SK-N-SH treated with all-trans-retinoic acid at 6 μM for 48 hours (cell line): ENCODE data around the gene IKZF1.

Source experiments
- ATAC-seq: fragments of 200-7000 bp; cut with Tn5 transposase; 3 replicates; pipeline ENCODE4 v1.9.1; 2020; ENCODE audit warnings: mild to moderate bottlenecking, moderate library complexity
- ARNTL ChIP-seq: fragments of 450-650 bp; formaldehyde crosslinking; IDR thresholded peaks from 2 replicates; pipeline ENCODE4 v1.5.0; 2020; ENCODE audit warnings: low read depth, mild to moderate bottlenecking, moderate library complexity, borderline replicate concordance
- CSDC2 ChIP-seq: fragments of 250-450 bp; sonication (Bioruptor Pico); IDR thresholded peaks from 2 replicates; pipeline ENCODE4 v1.5.0; 2020; ENCODE audit warnings: mild to moderate bottlenecking, moderate library complexity
- GLIS3 ChIP-seq: fragments of 250-450 bp; sonication (Bioruptor Pico); IDR thresholded peaks from 2 replicates; pipeline ENCODE4 v1.5.0; 2020; ENCODE audit warnings: mild to moderate bottlenecking, moderate library complexity
- OSR1 ChIP-seq: fragments of 250-450 bp; sonication (Bioruptor Pico); IDR thresholded peaks from 2 replicates; pipeline ENCODE4 v1.8.0; 2022; ENCODE audit warnings: moderate library complexity, mild to moderate bottlenecking, inconsistent platforms
- PATZ1 ChIP-seq: fragments of 250-450 bp; sonication (Bioruptor Pico); IDR thresholded peaks from 2 replicates; pipeline ENCODE4 v1.8.0; 2020; ENCODE audit warnings: mild to moderate bottlenecking, moderate library complexity, borderline replicate concordance
- POU6F1 ChIP-seq: fragments of 250-450 bp; sonication (Bioruptor Pico); IDR thresholded peaks from 2 replicates; pipeline ENCODE4 v1.8.0; 2021; ENCODE audit warnings: low read depth, mild to moderate bottlenecking, moderate library complexity, borderline replicate concordance
- PPARA ChIP-seq: fragments of 250-450 bp; sonication (Bioruptor Pico); IDR thresholded peaks from 2 replicates; pipeline ENCODE4 v1.5.0; 2020; ENCODE audit warnings: mild to moderate bottlenecking, borderline replicate concordance
- RARB ChIP-seq: fragments of 250-450 bp; sonication (Bioruptor Pico); IDR thresholded peaks from 2 replicates; pipeline ENCODE4 v1.8.0; 2021; ENCODE audit warnings: mild to moderate bottlenecking, moderate library complexity
- SNAI2 ChIP-seq: fragments of 250-450 bp; sonication (Bioruptor Pico); IDR thresholded peaks from 2 replicates; pipeline ENCODE4 v1.5.0; 2020; ENCODE audit warnings: mild to moderate bottlenecking, moderate library complexity
- TCF4 ChIP-seq: fragments of 250-450 bp; sonication (Bioruptor Pico); IDR thresholded peaks from 2 replicates; pipeline ENCODE4 v1.8.0; 2021; ENCODE audit warnings: mild to moderate bottlenecking, moderate library complexity, borderline replicate concordance
- ZC3H10 ChIP-seq: fragments of 250-450 bp; sonication (Bioruptor Pico); IDR thresholded peaks from 2 replicates; pipeline ENCODE4 v1.5.1; 2021; ENCODE audit warnings: mild to moderate bottlenecking, moderate library complexity
- ZFP3 ChIP-seq: fragments of 250-450 bp; sonication (Bioruptor Pico); IDR thresholded peaks from 2 replicates; pipeline ENCODE4 v1.5.0; 2020; ENCODE audit warnings: mild to moderate bottlenecking, moderate library complexity
- ZFP30 ChIP-seq: fragments of 450-650 bp; formaldehyde crosslinking; IDR thresholded peaks from 2 replicates; pipeline ENCODE4 v1.5.0; 2022; ENCODE audit warnings: mild to moderate bottlenecking, moderate library complexity
- ZNF565 ChIP-seq: fragments of 450-650 bp; formaldehyde crosslinking; conservative IDR thresholded peaks from 2 replicates; pipeline ENCODE4 v1.5.0; 2020; ENCODE audit warnings: low read depth, mild to moderate bottlenecking, moderate library complexity
- ZNF70 ChIP-seq: fragments of 450-650 bp; formaldehyde crosslinking; IDR thresholded peaks from 2 replicates; pipeline ENCODE4 v1.5.0; 2020; ENCODE audit warnings: mild to moderate bottlenecking, moderate library complexity
- ZNF8 ChIP-seq: fragments of 450-650 bp; formaldehyde crosslinking; IDR thresholded peaks from 2 replicates; pipeline ENCODE4 v1.5.0; 2020; ENCODE audit warnings: mild to moderate bottlenecking, moderate library complexity
- TF ChIP-seq, protein P1 (sequence below): fragments of 250-450 bp; sonication (Bioruptor Pico); IDR thresholded peaks from 2 replicates; pipeline ENCODE4 v1.5.1; 2021; ENCODE audit warnings: mild to moderate bottlenecking, moderate library complexity
- TF ChIP-seq, protein P2 (sequence below): fragments of 250-450 bp; sonication (Bioruptor Pico); IDR thresholded peaks from 2 replicates; pipeline ENCODE4 v1.5.1; 2020; ENCODE audit warnings: low read depth, mild to moderate bottlenecking, moderate library complexity

Gene IKZF1

DNA sequence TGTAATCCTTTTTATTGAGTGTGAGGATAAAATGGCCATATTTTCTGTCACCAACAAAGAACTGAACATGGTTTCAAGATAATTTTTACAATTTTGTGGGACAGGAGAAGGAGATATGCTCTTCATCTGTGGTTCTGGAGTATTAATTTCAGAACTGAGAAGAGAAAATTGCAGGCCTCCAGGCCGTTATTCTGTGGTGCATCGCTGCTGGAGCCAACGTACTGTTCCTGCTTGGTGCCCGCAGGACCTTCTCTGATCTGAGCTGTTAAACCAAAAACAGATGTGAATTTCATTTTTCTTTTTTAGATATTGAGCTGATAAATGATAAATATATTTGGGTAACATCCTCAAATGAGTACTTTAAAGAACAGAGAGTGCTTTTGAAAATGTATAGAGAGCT, 63.9 kb downstream of the IKZF1 start:
- no peak for ATAC-seq
- TF ChIP-seq GLIS3 (CRISPR knock-in tag) (no peak), ARNTL (no peak), CSDC2 (CRISPR knock-in tag) (no peak), ZFP3 (CRISPR knock-in tag) (no peak), PATZ1 (CRISPR knock-in tag) (no peak), TCF4 (CRISPR knock-in tag) (no peak), POU6F1 (CRISPR knock-in tag) (no peak)
- TF ChIP-seq, protein P1, sequence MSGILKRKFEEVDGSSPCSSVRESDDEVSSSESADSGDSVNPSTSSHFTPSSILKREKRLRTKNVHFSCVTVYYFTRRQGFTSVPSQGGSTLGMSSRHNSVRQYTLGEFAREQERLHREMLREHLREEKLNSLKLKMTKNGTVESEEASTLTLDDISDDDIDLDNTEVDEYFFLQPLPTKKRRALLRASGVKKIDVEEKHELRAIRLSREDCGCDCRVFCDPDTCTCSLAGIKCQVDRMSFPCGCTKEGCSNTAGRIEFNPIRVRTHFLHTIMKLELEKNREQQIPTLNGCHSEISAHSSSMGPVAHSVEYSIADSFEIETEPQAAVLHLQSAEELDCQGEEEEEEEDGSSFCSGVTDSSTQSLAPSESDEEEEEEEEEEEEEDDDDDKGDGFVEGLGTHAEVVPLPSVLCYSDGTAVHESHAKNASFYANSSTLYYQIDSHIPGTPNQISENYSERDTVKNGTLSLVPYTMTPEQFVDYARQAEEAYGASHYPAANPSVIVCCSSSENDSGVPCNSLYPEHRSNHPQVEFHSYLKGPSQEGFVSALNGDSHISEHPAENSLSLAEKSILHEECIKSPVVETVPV (CRISPR knock-in tag), result no peak

GRCh38 chr7:50369143-50370026, 64.9 kb downstream of the IKZF1 start:
- TF ChIP-seq OSR1 (CRISPR knock-in tag), result no peak
- no peak for TF ChIP-seq ZC3H10
- no peak for TF ChIP-seq ZNF565 (CRISPR knock-in tag)
- no peak for TF ChIP-seq RARB
- no peak for TF ChIP-seq POU6F1 (CRISPR knock-in tag)
- ATAC-seq, result no peak

GRCh38 chr7:50370884-50371283, 66.4 kb downstream of the IKZF1 start:
- TF ChIP-seq ZC3H10, result no peak
- TF ChIP-seq PPARA (CRISPR knock-in tag), result no peak
- TF ChIP-seq, protein P2, sequence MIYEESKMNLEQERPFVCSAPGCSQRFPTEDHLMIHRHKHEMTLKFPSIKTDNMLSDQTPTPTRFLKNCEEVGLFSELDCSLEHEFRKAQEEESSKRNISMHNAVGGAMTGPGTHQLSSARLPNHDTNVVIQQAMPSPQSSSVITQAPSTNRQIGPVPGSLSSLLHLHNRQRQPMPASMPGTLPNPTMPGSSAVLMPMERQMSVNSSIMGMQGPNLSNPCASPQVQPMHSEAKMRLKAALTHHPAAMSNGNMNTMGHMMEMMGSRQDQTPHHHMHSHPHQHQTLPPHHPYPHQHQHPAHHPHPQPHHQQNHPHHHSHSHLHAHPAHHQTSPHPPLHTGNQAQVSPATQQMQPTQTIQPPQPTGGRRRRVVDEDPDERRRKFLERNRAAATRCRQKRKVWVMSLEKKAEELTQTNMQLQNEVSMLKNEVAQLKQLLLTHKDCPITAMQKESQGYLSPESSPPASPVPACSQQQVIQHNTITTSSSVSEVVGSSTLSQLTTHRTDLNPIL (CRISPR knock-in tag), result no peak
- TF ChIP-seq ZFP30, result no peak
- TF ChIP-seq PATZ1 (CRISPR knock-in tag), result no peak
- TF ChIP-seq ARNTL, result no peak
- no peak for TF ChIP-seq RARB
- no peak for TF ChIP-seq SNAI2 (CRISPR knock-in tag)
- TF ChIP-seq TCF4 (CRISPR knock-in tag), result no peak
- TF ChIP-seq ZNF8 (CRISPR knock-in tag), result no peak
- no peak for TF ChIP-seq OSR1 (CRISPR knock-in tag)
- TF ChIP-seq ZNF70 (CRISPR knock-in tag), result no peak
- TF ChIP-seq, protein P1 (CRISPR knock-in tag), result no peak
- TF ChIP-seq GLIS3 (CRISPR knock-in tag), result no peak
- ATAC-seq, result no peak
